HG02840 (cell line): Measurements from ENCODE around the gene SLC9A6.

Experiments
- ATAC-seq: cut with Tn5 transposase; IDR thresholded peaks from one replicate; pipeline ENCODE4 v1.9.1; 2021; ENCODE audit warnings: mild to moderate bottlenecking, moderate library complexity, moderate number of reproducible peaks; ENCODE audit not compliant: unreplicated experiment, low FRiP score

SLC9A6 gene

DNA sequence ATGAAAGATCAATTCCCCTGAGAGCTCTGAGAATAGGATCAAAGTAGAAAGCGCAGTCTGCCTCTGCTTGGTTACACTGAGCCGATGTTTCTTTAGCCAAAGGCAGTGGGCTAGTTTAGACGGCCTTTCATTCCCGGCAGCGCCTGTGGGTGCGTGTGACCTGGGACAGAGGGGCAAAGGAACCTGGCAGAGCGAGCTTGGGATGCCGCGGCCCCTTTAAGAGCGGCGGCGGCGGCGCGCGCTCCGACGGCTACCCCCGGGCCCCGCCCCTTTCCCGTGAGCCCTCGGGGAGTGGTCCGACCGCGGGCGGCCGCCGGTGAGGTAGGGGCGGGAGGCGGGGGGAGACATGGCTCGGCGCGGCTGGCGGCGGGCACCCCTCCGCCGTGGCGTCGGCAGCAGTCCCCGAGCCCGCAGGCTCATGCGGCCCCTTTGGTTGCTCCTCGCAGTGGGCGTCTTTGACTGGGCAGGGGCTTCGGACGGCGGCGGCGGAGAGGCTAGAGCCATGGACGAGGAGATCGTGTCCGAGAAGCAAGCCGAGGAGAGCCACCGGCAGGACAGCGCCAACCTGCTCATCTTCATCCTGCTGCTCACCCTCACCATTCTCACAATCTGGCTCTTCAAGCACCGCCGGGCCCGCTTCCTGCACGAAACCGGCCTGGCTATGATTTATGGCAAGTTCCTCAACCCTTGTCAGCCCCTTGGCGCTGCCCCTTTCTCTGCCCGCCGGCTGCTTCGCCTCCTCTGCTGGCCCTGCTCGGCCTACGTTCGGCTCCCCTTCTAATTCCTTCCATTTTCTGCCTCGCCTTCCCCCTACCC, at the start of gene SLC9A6:
TSS of gene SLC9A6 (plus strand) at position 279 of the 816 bp plus-strand sequence. CDS start at position 503, 224 bp downstream.
- ATAC-seq: peak; percentile 84

- no peak for ATAC-seq
These were observed 40.7 kb upstream of the SLC9A6 start for GRCh38 chrX:135944486-135944885.

DNA sequence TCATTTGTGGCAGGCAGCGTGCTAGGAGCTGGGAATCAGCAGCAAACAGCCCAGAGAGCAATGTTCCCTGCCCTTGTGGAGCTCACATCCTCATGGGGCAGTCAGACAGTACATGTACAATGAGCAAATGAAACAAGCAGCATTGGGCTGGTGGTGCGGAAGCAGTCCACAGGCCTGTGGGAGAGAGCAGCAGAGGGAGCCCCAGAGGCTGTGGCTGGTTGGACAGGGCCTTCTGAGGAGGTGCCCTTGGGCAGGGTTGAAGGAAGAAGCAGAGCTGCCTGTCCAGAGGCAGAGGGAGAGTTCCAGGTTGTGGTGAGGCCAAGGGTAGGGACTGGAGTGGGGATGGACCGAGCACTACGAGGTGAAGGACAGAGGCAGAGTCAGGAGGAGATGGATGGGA, 33.9 kb upstream of the SLC9A6 start:
- no peak for ATAC-seq

DNA sequence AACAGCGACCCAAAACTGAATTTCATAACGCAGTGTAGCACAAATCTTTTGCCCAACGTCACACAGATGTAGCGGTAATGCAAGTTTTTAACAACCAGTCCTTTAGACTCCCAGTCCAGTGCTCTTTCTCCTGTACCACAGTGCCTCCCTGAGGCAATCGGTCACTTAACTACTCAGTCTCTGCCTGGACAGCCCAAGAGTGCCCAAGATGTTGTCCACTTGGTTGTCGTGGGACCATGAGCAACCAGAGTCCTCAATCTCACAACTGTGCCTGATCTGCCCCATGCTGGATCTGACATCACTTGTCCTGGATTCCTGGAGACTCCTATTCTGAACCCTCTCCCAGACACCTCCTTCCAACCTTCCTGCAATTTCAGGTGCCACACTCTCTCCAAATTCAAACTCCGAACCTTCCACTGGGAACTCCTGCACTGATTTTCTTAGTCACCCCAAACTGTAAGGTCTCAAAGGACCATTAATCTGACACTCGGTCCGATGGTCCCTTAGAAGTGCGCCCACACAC, 12.1 kb upstream of the SLC9A6 start:
- no peak for ATAC-seq

DNA sequence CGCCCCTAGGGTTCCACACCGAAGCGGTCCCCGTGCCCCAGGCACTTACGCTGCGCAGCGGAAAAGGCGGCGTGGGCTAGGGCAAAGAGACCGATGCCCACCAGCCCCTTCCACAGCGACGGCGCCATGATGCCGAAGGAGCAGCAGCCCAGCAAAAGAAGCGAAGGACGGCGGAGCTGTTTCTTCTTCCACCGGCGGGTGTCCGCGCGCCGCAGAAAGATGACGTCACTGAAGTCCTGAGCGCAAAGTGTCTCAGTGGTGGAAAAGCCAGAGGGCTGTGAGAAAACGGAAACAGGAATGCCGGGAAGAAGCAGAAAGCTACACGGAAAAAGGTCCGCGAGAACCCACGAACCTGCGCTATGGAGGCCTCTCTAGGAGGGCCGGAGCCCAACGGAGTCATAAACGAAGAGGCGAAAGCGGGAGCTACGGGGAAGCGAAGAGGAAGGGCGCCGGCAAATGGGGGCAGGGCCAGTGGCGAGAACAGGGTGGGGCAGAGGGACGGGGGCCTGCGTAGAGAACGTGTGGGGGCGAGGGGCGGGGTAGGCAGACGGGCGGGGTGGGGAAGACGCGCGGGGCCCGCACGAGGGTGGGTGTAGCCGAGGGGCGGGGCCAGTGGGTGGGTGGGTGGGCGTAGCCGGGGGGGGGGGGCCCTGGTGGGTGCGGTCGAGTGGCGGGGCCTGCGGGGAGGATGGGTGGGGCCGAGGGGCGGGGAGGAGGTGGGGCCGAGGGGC, 11.5 kb upstream of the SLC9A6 start, which contains the start of gene MMGT1:
TSS of gene MMGT1 (minus strand) at position 441 of the 731 bp plus-strand sequence. CDS start at position 128, 313 bp downstream.
- ATAC-seq: peak; percentile 78

DNA sequence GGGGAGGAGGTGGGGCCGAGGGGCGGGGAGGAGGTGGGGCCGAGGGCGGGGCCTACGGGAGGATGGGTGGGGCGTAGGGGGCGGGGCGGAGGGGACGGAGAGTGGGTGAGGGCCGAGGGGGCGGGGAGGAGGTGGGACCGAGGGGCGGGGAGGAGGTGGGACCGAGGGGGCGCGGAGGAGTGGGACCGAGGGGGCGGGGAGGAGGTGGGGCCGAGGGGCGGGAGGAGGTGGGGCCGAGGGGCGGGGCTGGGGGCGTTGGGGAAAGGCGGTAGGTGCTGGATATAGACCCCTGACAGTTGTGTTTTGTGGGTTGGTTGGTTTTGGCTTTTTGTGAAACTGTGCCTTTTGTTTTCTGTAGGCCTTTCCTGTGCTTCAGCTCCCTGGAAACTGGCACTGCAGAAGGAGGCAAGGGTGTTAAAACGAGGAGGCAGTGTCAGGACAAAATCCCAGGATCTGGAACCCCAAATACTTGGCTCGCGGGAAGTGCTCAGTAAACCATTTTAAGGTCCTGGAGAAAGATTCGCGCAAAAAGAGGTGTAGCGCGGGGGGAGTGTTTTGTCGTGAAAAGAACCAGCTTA, 10.9 kb upstream of the SLC9A6 start:
- ATAC-seq: no peak

- ATAC-seq: no peak
These were observed 9.8 kb upstream of the SLC9A6 start for GRCh38 chrX:135975421-135975820.

DNA sequence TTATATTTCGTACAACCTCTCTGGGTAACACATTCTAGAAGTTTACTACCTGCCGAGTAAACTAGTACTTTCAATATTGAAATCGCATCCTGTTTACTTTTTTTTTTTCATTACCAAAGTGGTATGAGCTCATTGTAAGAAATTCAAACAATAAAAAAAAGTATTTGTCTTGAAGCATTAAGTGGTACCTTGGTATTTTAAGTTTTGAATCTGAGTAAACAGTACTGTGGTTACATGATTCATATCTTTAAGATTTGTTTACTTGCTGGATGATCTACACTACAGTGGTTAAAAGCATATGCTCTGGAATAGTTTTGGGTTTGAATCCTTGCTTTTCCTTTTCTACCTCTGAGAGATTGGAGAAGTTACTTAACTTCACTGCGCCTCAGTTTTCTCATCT, 7.6 kb upstream of the SLC9A6 start:
- ATAC-seq: no peak

DNA sequence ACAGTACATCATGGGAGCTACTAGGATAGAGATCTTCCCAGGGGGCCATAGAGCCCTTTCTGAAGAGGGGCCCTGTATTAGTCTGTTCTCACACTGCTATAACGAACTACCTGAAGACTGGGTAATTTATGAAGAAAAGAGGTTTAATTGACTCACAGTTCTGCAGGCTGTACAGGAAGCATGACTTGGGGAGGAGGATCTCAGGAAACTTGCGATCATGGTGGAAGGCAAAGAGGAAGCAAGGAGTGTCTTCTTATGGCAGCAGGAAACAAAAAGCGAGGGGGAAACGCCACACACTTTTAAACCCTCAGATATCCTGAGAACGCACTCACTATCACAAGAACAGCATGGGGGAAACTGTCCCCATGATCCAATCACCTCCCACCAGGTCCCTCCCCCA, 4.2 kb upstream of the SLC9A6 start:
- ATAC-seq: no peak

- ATAC-seq: no peak
These were observed 3.6 kb upstream of the SLC9A6 start for GRCh38 chrX:135981668-135982067.

GRCh38 chrX:135982860-135983259, 2.4 kb upstream of the SLC9A6 start:
- ATAC-seq: no peak

DNA sequence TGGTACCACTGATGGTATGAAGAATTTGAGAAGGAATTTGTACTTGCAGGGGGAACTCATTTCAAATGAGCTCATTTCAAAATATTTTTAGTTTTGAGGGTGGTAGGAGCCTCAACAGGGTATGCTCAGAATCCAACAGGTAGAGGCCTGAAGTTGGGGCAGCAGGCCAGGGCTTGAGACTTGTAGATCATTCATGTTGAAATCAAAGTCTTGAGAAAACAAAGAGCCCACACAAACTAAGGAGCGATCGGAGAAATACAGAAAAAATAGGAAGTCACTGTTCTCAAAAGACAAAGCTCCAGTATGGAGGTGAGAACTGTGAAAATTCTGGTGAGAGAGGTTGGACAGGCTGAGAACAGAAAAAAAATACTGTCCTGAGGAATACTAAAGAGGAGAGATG, 979 bp upstream of the SLC9A6 start:
- ATAC-seq: no peak

DNA sequence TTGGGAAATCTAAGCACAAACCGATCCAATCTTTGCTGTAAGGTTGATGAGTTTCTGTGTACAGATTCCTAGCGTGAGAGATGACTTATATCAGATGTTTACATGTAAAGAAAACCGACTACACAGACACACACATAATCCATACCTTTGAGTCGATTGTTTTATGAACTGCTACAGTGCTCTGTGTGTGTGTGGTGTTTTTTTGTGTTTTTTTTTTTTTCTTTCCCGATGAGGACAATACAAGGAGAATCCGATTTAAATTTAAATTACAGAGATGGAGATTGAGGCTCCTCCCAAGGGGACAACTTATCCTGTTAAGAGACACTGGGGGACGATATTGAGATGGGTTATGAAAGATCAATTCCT, 461 bp upstream of the SLC9A6 start:
- peak; percentile 26 for ATAC-seq

GRCh38 chrX:135985973-135986310, 707 bp downstream of the SLC9A6 start:
- ATAC-seq: no peak

GRCh38 chrX:135988245-135988644, 3.0 kb downstream of the SLC9A6 start:
- ATAC-seq: no peak

- ATAC-seq: no peak
These were observed 29.8 kb downstream of the SLC9A6 start for GRCh38 chrX:136015016-136015415.

DNA sequence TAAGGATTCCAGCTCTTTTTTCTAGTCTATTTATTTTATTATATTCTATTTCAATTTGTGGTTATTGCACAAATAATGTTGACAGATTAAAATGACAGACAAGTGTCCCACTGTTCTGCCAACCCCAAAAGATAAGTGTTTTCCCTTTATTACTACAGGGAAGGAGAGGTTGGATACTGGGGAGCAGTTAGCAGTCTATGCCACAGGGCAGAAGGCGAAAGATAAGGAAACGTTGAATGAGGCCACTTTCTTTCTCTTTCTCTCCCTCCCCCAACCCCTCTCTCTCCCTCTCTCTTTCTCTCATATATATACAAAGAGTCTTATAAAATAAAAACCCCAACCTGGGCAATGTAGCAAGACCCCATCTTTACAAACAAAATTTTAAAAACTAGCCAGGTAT, 31.6 kb downstream of the SLC9A6 start:
- ATAC-seq: no peak

GRCh38 chrX:136019226-136019625, 34.0 kb downstream of the SLC9A6 start:
- no peak for ATAC-seq

- ATAC-seq: peak; percentile 72
These were observed 35.9 kb downstream of the SLC9A6 start for GRCh38 chrX:136021160-136021559.

- no peak for ATAC-seq
These were observed 36.7 kb downstream of the SLC9A6 start for GRCh38 chrX:136021903-136022302.

GRCh38 chrX:136025091-136025490, 39.9 kb downstream of the SLC9A6 start:
- no peak for ATAC-seq
